ENCODE results near the gene UBE3D. TPM values are rescaled to one million over a fixed set of nuclear protein-coding genes. Genes with fewer than 3 reads are reported as not detected.
"Not testable (repeated sequence)": the region's sequence is repeated elsewhere in the genome, so short reads cannot be mapped to it uniquely, and the experiment has no call there.

The UBE3D gene
- total RNA-seq, 1 donor from 2014 or later = 3.6 TPM

DNA sequence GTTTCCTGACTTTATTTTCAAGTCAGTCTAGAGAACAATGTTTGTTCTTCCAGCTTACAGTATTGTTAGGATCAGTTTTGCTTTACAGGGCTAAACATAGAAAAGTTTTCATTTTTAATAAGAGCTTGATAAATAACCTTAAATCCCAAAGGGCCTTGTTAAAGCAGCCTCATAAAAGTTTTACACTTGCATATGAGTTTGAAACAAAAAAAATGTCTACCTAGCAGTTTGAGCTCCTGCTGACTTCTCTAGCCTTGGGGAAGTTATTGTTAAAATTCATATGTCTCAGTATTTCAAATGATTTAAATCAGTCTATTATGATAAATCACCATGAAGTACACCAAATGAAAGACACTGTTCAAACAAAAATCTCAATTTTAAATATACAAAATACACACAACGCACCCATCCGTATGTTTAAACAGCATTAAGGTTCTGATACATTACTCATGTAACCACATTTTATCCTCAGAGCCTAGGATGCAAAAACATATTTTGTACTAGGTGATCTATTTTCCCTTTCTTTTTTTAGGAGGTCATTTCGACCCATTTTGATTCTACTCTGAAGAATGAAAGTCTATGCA is 87.2 kb downstream of the UBE3D start:
- DNase-seq (ENCODE audit: low spot score) = no peak

DNA sequence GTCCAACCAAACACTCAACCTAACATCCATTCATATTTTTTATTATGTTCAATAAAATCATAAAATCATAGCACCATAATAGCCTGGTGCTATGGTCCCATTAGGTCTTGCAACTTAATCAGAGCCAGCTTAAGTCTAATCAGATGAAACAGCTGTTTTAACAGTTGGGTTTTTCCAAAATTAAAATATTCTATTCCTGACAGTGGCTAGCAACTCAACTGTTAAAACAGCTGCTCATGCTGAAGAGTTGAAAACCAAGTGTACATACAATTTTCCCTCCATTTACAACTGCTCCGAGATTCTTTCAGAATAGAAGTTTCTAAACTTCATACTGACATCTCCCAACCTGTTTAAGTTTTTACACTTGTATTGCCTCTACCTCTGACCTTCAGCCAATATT is 89.5 kb downstream of the UBE3D start:
- no peak for DNase-seq (ENCODE audit: low spot score)

DNA sequence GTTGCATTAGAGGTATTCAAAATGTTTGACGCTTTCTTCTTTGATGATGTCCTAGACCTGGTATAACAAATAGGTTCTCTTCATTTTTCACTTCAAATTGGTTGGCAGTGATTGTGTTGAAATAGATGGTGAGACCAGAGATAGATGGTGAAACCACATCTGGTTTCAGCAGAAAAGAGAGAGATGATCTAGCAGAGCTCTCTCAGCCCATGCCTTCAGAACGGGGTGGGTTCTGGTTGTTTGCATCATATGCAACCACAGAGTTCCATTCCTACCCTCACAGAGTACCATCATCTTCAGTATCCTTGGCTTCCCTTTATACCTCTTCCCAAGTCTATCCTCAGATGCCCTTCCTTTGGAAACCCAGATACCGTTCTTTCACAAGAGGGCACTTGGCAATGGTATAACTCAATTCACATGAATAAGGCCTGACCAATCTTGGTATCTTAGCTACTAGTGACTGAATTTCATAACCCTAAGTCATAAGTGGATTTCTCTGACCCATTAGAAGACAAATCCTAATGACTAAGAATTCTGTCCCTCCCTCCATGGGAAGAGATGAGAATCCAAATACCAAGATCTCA is 93.7 kb downstream of the UBE3D start:
- no peak for DNase-seq (ENCODE audit: low spot score)

DNA sequence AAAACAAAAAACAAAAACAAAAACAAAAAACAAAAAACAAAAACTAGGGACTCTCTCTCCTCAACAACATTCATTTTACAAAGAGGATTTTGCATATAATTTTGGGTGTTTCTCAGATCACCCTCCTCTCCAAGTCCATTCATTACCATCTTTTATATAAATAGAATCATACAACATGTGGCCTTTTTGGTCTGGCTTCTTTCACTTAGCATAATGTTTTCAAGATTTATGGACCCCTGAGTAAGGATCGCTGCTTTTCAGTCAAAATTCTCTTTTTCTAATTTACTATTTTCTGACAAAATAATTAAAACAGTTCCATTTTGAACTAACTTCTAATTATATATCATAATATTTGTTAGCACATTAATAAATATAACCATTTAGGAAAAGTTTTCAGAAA is 94.8 kb downstream of the UBE3D start:
- no peak for DNase-seq (ENCODE audit: low spot score)

DNA sequence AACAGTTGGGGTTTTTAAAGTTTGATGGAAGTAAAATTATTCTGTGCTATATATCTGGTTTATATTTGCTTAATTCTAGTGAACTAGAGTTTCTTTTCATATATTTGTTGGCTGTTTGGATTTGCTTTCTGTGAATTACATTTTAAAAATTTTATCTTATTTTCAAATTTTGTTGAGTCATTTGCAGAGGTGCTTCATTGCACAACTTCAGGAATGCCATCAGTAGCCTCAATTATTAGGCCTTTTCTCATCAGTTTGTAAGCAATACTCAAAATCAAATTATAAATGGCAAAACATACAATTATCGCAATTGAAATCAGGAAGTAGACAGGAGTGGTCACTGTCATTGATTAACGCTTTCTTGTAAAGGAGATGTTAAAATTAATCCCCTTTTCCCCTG is 96.9 kb downstream of the UBE3D start:
- no peak for DNase-seq (ENCODE audit: low spot score)

DNA sequence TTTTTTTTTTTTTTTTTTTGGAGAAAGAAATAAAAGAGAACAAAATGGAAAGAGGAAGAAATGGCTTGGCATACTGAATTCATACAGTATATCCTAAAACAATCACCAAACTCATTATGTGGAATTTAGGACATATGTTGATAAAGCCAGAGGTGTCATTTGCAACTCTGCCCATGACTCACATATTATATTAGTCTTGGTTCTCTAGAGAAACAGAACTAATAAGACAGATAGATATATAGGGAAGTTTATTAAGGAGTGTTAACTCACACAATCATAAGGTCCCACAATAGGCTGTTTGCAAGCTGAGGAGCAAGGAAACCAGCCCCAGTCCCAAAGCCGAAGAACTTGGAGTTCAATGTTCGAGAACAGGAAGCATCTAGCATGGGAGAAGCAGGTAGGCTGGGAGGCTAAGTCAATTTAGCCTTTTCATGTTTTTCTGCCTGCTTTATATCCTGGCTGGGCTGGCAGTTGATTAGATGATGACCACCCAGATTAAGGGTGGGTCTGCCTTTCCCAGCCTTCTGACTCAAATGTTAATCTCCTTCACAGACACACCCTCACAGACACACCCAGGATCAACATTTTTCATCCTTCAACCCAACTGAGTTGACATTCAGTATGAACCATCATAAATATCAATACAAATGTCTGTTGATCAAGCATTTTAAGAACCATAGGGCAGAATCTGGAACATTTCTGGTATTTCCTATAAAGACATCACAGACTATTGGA is 102.3 kb downstream of the UBE3D start:
- no peak for DNase-seq (ENCODE audit: low spot score)

DNA sequence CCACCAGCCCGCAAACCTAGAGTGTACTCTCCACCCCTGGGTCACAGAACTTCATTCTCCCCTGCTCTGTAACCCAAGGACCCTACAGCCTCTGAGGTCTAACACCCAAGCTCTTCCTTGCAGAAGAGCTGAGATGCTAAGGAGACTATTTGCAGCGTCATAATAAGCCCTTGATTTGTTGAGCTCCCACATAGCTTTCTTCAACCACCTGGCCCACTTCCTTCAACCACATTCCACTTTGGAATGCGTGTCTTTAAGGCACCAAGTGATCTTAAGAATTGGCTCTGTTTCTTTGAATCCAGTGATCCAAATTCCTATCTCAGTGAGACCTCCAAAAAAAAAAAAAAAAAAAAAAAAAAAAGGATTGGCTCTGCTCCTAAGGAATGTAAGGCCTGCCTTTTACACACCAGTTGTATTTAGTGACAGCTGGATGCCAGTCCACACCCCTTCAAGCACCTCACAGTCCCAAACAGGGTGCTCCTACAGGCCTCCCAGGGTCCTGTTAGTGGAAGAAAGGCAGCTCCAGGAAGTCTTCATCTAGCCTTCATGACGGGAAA is 106.2 kb downstream of the UBE3D start:
- DNase-seq (ENCODE audit: low spot score) = no peak

DNA sequence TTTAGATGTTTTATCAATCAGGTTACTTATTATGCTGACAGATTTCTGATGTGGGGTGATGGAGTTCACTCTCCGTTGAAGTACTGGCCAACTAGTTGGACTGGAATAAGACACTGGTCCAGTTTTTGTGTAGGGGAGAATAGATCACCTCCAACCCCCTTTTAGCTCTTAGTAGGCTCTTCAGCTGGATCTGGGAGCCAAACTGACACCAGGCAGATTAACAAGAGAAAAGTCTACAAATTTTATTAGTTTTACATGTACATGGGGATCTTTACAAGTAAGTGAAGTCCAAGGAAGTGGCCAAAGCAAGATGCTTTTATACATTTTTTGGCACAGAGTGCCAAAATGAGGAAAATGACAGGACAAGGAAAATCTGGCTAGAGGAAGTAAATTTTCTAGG is 107.1 kb downstream of the UBE3D start:
- no peak for DNase-seq (ENCODE audit: low spot score)

DNA sequence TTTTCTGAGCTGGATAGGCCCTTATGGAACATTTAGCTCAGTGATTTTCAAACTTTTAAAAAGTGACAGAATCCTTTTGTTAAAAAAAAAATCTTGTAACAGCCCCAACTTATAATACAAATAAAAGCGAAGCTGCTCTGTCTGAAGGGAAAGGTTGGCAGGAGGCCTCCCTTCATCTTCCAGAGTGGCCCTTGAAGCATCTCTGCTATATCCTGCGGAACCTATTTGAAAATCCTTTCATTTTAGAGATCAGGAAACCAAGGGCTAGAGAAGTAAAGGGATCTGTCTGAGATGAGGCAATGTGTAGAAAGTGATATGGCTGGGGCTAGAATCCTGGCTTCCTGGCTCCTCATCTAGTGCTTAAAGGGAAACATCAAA is 107.8 kb downstream of the UBE3D start:
- DNase-seq (ENCODE audit: low spot score) = no peak

DNA sequence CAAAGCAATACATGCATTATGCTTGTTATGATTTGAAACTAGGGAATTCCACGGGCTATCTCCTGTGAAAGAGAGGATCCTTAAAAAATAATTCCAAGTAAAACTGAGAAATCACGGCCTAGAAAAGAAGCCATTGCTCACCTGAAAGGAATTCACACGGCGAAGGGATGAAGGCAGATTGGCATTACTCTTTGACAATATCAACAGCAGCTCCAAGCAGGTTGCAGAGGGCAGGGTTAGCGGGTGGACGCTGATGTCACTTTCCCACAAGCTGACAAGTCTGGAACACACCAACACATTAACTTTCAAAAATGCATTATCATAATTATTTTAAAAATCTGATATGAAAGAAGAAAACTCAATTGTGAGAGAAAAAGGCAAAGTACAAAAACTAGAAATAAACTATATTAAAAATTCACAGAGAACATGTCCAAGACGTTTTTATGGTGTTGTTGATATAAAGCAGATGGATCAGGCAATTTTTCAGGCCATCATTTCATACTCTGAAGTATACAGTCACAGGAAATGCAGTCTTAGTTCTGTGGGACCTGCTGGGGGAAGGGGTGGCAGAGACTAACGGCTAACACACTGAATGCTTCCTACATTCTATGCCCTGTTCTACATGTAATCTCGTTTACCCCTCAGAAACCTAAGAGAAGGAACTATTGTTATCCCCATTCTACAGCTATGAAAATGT is 108.3 kb downstream of the UBE3D start:
- DNase-seq (ENCODE audit: low spot score) = no peak

DNA sequence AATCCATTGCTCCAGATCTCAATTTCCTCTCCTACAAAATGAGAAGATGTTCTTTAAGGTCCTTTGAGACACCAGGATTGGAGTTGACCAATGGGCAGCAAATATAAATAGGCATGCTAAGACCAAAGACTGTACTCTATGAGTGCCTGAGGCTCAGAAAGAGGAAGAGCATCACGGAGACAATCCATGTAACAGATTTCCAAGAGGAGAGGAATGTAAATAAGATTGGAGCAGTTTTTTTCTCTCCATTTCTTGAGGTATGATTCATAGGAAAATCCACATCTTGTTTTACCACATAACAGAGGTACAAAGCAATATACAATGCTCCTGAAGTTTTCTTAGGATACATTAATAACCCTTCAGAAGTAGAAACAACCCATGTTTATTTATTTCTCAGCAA is 109.8 kb downstream of the UBE3D start:
- no peak for DNase-seq (ENCODE audit: low spot score)

DNA sequence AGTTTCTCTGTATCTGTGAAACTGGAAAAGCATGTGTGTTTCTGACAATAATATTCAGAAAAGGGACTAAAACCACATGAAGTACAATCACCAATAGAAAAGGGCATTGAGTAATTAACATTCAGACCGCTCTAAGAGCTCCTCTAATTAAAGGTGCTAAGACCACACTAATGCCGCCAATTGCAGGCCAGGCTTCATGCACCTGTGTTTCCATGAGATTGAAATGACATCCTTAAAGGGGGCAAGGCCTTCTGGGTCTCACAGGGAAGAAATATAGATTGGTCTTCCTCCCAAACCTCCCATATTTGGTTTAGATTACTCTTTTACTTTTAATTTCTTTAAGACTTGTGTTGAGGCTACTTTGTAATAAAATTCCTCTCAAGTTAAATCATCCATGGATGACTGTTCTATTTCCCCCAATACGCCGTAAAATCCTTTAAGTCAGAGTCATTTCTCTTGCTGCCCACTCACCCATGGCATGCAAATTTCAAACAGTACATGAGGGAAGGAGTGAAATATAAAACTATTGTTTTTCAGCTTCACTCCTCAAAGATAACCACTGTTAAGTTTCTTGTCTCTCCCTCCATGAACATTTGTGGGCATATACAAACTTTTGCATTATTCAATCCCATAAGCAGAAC is 110.6 kb downstream of the UBE3D start:
- DNase-seq (ENCODE audit: low spot score) = no peak

DNA sequence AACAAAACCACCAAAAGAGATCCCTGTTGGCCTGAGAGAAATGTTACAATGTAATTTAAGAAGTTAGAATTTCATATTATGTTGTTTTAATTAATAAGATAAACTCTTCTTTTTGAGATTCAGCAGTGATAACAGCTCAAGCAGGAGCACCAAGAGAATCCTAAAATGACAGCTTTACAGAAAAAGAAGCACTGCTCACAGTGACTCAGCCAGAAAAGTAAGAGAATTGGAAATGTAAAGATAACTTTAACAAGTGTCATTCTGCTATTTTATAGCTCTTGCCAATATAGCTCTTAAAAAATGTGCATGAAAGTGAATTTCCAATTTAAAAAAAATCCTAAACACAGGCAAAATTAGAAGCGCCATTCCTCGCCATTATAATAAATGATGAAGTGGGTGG is 111.3 kb downstream of the UBE3D start:
- DNase-seq (ENCODE audit: low spot score) = no peak

DNA sequence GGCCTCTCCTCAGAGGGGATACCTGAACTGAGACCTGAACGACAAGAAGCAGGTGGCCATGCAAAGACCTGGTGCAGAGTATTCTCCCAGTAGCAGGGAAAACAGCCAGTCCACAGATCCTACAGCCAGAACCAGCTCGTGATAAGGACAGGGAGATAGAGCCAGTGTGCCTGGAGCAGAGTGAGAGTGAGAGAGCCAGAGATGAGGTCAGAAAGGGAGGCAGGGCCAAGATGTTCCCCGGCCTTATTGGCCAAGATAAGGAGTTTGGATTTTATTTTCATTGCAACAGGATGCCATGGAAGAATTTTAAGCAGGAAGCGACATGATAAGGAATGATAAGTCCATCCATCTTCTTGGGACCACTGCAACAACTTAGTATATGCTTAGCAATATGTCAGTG is 111.8 kb downstream of the UBE3D start:
- no peak for DNase-seq (ENCODE audit: low spot score)

DNA sequence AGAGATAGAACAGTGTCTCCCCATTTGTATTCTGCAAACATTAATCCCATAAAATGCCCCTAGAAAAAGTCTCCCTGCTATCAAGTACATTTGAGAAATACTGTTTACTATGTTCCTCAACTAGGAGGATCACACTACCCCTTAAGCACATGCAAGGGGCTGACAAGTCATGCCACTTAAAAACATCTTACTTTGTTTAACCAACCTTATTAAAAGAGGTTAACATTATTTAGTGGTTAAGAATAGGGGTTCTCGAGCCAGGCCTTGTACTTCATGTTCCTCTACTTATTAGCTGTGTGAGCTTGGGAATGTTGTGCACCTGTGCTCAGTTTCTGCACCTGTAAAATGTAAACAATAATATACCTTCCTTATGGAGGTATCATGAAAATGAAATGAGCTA is 113.7 kb downstream of the UBE3D start:
- no peak for DNase-seq (ENCODE audit: low spot score)

DNA sequence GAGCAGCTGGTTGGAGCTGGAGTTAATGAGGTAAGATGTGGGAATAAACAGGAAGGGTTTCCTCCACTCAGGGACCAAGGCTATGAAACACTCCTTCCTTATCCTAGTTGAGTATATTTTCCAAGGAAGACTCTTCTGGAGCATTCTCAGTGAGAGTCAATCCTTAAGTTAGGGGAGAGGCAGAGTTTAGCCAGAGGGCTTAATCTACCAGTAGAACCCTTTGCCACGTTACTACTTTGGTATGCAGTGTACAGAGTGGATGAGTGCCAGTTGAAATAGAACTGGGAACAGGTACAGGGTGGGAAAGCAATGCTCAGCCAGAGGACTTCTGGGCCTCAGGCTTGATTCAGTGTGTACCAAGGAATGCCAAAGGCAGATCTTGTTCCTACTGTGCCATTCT is 114.3 kb downstream of the UBE3D start:
- DNase-seq (ENCODE audit: low spot score) = no peak

DNA sequence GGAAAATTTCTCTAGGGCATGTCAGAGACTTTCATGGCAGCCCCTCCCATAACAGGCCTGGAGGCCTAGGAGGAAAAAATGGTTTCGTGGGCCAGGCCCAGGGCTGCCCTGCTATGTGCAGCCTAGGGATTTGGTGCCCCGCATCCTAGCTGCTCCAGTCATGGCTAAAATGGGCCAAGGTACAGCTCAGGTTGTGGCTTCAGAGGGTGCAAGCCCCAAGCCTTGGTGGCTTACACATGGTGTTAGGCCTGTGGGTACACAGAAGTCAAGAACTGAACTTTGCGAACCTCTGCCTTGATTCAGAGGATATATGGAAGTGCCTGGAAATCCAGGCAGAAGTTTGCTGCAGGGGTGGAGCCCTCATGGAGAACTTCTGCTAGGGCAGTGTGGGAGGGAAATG is 134.7 kb downstream of the UBE3D start:
- DNase-seq (ENCODE audit: low spot score) = not testable (repeated sequence)

DNA sequence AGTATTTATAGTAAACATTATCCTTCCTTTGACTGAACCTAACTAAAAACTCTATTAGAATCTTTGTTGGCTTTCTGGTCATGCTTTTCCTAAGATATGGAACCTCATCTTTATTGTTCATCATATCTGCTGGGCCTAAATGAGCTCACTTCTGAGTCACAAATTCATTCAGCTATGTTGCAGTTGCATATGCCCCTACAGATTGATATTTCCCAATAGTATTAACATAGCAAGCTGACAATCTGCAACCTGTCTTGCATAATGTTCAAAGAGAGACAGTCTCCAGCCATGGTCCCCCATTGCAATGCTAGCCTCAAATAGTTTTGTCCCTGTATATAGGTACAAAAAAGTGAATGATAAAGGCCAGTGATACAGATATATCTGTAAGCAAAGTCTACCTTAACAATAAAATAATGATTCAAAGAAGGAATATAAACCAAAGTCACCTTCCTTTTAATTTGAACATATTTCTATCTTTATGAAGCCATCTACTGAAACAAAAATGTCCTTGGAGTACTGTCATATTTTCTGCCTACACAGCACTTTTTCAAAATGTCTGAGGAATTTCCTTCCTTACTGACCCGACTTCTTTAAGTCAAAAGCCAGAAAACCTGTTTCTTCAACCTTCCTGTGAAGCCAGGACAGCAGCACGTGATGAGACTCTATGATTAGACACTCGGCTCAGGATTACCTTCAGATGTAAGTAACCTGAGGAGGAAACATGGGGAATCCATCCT is 140.7 kb downstream of the UBE3D start:
- no peak for DNase-seq (ENCODE audit: low spot score)

DNA sequence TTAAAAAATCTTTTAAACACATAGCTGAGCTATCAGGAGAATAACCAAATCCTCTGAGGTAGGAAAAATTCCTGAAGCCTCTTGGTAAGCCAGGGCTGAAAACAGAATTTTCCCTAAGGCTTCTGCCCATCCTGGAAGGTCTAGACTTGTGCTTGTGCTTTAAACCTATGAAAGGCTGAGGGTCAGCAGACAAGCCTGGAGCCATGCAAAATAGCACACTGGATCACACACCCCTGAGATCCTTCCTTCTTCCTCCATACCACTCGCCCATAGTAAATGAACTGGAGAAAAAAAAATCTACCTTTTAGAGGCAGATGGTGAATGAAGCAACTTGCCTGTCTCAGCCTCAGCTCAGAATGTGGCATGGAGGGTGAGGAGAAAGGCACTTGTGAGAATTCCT is 144.4 kb downstream of the UBE3D start:
- no peak for DNase-seq (ENCODE audit: low spot score)

DNA sequence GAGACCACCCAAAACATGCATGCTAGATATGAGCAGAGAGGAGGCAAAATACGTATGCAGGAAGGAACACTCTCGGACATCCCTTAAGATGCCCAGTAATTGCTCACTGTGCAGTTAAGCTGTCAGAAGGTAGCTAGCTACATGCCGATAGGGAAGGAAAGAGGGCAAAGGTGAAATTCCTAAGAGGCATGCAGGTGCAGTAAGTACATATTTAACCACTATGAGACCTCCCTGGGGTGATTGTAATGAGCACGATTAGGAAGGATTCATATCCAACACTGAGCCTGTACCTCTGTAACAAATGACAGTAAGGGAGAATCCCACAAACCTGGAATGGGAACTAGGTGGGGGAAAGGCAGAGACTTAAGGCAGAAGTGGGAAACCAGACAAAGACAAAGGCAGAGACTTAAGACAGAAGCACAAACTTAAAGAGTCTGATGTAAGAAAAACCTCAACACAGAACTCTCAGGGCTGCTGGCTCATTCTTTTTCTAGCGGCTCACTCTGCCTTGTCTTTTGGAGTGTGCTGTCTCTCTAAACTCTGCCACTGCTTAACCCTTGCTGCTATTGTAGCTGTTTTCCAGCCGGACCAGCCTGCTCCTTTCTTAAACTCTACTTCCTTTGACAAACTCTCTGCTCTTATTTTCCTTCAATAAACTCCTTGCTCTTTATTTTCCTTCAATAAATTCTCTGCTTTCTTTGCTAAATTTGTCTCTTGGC is 148.1 kb downstream of the UBE3D start:
- no peak for DNase-seq (ENCODE audit: low spot score)

DNA sequence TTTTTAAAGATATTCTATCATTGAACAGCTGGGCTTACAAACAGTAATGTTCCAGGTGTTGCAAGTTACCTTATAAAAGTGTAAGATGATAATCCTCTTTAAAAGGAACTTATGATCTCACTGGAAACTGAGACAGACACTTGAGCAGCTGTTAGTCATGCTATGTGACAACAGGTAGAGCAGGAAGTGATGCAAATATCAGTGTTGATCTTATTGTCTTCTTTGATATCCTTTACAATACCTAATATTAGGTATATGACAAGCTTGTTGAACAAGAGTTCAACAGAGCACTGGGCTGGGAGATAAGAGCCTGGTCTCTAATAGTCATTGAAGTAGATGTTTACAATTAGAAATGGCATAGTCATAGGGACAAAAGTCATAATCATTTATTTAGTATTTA is 150.0 kb downstream of the UBE3D start:
- no peak for DNase-seq (ENCODE audit: low spot score)

Measured in mucosa of gallbladder (tissue), 1 donor.